NCI-H1092 treated with DMSO at 0.1 percent for 48 hours (cell line): ENCODE measurements around the gene AGAP1.

Experiments
- DNase-seq: peaks from one replicate; lab custom pipeline; 2025; lab: John Stamatoyannopoulos, UW

AGAP1 gene

GRCh38 chr2:235848946-235849345 lies 355.1 kb downstream of the AGAP1 start:
- DNase-seq, result no peak

DNA sequence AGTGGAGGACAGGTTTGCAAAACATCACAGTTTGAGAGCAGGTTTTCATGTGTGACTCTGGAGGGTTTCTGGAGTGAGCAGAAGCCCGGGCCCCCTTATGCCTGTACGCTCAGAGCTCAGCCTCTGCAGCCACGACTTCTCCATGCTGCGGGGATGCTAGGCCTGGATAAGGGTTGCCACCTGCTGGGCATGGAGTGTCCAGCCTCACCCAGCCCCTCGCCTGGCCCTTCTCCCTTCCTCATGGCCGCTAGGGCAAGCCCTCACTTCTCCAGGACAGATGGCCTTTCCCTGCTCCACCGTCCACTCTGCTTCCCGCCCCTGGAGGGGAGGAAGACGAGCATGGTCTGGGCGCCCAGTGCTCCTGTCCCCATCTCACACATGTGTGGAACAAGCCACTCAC lies 355.6 kb downstream of the AGAP1 start:
- DNase-seq, result no peak

GRCh38 chr2:235850289-235850688 lies 356.4 kb downstream of the AGAP1 start:
- no peak for DNase-seq

- DNase-seq, result no peak
Measured at GRCh38 chr2:235850771-235851551, 357.1 kb downstream of the AGAP1 start.

GRCh38 chr2:235851828-235852525 lies 358.1 kb downstream of the AGAP1 start:
- DNase-seq, result no peak

DNA sequence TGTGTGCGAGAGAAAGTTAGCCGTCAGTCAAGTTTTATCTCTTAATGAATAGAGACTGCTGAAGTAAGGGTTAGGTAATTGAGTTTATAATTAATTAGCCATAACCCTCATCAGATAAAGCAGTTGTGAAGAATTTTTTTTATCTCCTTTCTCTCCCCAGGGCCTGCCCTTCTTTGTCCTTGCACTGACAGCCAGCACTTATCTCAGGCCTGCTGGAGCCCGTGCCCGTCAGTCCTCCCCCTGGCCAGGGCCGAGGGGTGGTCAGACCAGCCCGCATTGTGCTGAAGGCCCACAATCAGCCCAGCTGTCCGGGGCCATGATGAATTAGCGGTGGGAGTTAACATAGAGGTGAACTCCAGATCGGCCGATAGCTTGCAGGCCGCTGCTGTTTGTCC lies 358.7 kb downstream of the AGAP1 start:
- DNase-seq, result no peak

GRCh38 chr2:235854276-235854675 lies 360.4 kb downstream of the AGAP1 start:
- DNase-seq, result no peak

- no peak for DNase-seq
Measured at GRCh38 chr2:235855011-235855410, 361.2 kb downstream of the AGAP1 start.

DNA sequence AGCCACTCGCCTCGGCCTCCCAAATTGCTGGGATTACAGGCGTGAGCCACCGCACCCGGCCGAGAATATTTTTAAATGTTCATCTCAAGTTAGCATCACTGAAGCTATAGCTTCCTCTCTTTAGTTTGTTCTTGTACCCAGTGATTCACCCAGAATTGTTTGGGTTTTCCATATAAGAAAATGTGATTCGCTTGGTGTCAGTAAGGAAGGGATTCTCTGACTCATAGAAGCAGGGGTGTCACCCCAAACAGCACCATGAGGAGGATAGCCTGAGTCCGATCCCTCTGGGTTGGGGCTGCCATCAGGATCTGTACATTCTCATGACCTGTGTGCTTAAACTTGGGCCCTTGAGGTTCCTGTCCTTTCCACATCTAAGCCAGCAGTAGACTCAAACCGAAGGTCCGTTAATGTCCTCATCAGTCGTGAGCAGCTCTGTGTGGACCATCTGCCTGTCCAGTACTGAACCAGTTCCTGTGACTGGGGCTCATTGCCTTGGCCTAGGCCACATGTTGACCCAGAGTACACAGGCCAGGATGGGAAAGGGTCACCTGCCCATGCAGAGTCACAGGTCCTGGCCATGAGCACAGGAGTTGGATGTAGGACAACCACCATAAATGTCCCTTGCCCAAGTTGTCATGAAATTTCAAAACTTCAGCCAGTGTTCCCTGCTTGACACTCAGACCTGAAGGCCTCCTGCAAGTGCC lies 362.5 kb downstream of the AGAP1 start:
- DNase-seq, result no peak

- no peak for DNase-seq
Measured at GRCh38 chr2:235857598-235857997, 363.8 kb downstream of the AGAP1 start.

- DNase-seq, result no peak
Measured at GRCh38 chr2:235858881-235859280, 365.0 kb downstream of the AGAP1 start.

GRCh38 chr2:235859651-235860050 lies 365.8 kb downstream of the AGAP1 start:
- no peak for DNase-seq

GRCh38 chr2:235860111-235860510 lies 366.3 kb downstream of the AGAP1 start:
- DNase-seq, result no peak

GRCh38 chr2:235860871-235861270 lies 367.0 kb downstream of the AGAP1 start:
- no peak for DNase-seq

GRCh38 chr2:235861383-235861782 lies 367.5 kb downstream of the AGAP1 start:
- no peak for DNase-seq

GRCh38 chr2:235863414-235863813 lies 369.6 kb downstream of the AGAP1 start:
- no peak for DNase-seq

DNA sequence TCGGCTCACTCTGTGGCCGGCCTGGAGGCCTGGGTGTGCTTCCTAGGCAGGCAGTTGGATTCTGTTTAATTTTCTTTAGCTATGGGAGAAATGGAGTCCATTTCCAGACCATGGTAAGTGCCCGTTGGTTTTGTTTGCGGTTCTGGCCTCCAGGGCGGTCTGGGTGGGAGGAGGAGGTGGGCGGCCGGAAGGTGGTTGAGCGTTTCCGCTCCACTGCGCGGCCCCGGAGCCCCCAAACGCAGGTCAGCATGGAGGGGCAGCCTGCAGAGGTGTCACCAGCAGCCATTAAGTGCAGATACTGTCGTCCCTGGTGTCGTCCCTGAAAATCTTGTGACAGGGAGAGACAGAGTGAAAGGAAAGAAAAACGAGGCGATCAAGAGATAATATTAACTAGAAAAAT lies 370.5 kb downstream of the AGAP1 start:
- DNase-seq, result no peak

- no peak for DNase-seq
Measured at GRCh38 chr2:235864733-235865515, 371.1 kb downstream of the AGAP1 start.

GRCh38 chr2:235866373-235866772 lies 372.5 kb downstream of the AGAP1 start:
- DNase-seq, result no peak

GRCh38 chr2:235868224-235868623 lies 374.4 kb downstream of the AGAP1 start:
- no peak for DNase-seq

- no peak for DNase-seq
Measured at GRCh38 chr2:235868645-235869044, 374.8 kb downstream of the AGAP1 start.

DNA sequence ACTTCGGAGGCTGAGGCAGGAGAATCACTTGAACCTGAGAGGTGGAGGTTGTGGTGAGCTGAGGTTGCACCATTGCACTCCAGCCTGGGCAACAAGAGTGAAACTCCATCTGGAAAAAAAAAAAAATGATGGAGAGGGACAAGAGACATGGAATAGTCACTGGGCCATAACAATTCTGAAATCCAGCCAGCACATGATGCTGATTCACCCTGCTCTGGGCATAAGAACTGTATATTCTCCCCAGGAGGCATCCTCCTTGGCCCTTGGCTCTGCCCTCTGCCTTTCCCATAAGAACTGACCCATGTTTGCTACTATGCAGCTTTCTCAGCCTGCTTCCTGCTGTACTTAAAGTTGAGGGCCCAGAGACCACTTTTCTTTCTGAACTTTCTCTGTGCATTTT lies 376.7 kb downstream of the AGAP1 start:
- DNase-seq, result no peak
